IMR-90 (cell line): Measurements from ENCODE around the gene NTM.

ENCODE experiments used
- BHLHE40 ChIP-seq: fragments of 150-350 bp; IDR thresholded peaks from 2 replicates; pipeline ENCODE4 v1.6.1; 2016; ENCODE audit warnings: mild to moderate bottlenecking, low read depth, low read length
- CEBPB ChIP-seq: IDR thresholded peaks from 2 replicates; pipeline ENCODE4 v1.6.1; 2012; ENCODE audit warnings: low read depth, low read length, improper control_type of control experiment
- FOS ChIP-seq: fragments of 150-350 bp; IDR thresholded peaks from 2 replicates; pipeline ENCODE4 v1.6.1; 2016; ENCODE audit warnings: low read depth, low read length
- MAFK ChIP-seq: IDR thresholded peaks from 2 replicates; pipeline ENCODE4 v1.6.1; 2012; ENCODE audit warnings: low read depth, low read length, improper control_type of control experiment
- MXI1 ChIP-seq: IDR thresholded peaks from 2 replicates; pipeline ENCODE4 v1.6.1; 2012; ENCODE audit warnings: low read depth, mild to moderate bottlenecking, low read length, moderate library complexity, borderline replicate concordance
- NFE2L2 ChIP-seq: fragments of 150-350 bp; IDR thresholded peaks from 2 replicates; pipeline ENCODE4 v1.6.1; 2016; ENCODE audit warnings: low read depth, mild to moderate bottlenecking, low read length
- POLR2A ChIP-seq: IDR thresholded peaks from 2 replicates; pipeline ENCODE4 v1.6.1; 2012; ENCODE audit warnings: mild to moderate bottlenecking, low read depth, low read length
- RAD21 ChIP-seq: IDR thresholded peaks from 2 replicates; pipeline ENCODE4 v1.6.1; 2012; ENCODE audit warnings: low read length, improper control_type of control experiment
- RCOR1 ChIP-seq: IDR thresholded peaks from 2 replicates; pipeline ENCODE4 v1.6.1; 2012; ENCODE audit warnings: mild to moderate bottlenecking, low read length, improper control_type of control experiment; ENCODE audit not compliant: insufficient replicate concordance
- RFX5 ChIP-seq: IDR thresholded peaks from 2 replicates; pipeline ENCODE4 v1.8.0; 2012; ENCODE audit warnings: low read depth, mild to moderate bottlenecking, low read length, moderate library complexity
- SMC3 ChIP-seq: fragments of 150-350 bp; IDR thresholded peaks from 2 replicates; pipeline ENCODE4 v1.6.1; 2016; ENCODE audit warnings: low read depth, mild to moderate bottlenecking, antibody characterized with exemption, low read length, moderate library complexity
- USF2 ChIP-seq: fragments of 150-350 bp; IDR thresholded peaks from 2 replicates; pipeline ENCODE4 v1.6.1; 2017; ENCODE audit warnings: mild to moderate bottlenecking, antibody characterized with exemption, low read length, low read depth
- TF ChIP-seq, protein P1 (sequence below): conservative IDR thresholded peaks from 2 replicates; pipeline ENCODE4 v1.5.1; 2012; ENCODE audit warnings: mild to moderate bottlenecking, low read depth, low read length, improper control_type of control experiment
- TF ChIP-seq, protein P2 (sequence below): fragments of 150-350 bp; IDR thresholded peaks from 2 replicates; pipeline ENCODE4 v1.6.1; 2016; ENCODE audit warnings: low read depth, mild to moderate bottlenecking, low read length, moderate library complexity, borderline replicate concordance

DNA sequence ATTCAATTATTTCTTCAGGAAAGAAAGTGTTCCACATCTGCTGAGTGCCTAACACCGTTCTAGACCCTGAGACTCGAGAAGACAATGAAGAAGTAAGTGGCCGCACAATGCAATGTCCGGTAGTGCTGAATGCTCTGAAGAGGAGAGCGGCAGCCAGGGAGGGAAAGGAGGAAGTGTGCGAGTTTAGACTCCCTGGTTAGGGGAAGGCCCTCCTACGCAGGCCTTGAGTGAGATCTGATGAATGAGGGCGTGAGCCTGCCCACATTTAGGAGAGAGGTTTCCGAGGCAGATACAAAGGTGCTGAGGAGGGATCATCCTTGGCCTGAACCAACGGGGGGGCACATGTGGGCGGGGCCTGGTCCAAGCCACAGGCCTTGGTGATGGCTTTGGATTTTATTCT lies 558.6 kb downstream of the NTM start:
- no peak for TF ChIP-seq USF2
- TF ChIP-seq, protein P1, sequence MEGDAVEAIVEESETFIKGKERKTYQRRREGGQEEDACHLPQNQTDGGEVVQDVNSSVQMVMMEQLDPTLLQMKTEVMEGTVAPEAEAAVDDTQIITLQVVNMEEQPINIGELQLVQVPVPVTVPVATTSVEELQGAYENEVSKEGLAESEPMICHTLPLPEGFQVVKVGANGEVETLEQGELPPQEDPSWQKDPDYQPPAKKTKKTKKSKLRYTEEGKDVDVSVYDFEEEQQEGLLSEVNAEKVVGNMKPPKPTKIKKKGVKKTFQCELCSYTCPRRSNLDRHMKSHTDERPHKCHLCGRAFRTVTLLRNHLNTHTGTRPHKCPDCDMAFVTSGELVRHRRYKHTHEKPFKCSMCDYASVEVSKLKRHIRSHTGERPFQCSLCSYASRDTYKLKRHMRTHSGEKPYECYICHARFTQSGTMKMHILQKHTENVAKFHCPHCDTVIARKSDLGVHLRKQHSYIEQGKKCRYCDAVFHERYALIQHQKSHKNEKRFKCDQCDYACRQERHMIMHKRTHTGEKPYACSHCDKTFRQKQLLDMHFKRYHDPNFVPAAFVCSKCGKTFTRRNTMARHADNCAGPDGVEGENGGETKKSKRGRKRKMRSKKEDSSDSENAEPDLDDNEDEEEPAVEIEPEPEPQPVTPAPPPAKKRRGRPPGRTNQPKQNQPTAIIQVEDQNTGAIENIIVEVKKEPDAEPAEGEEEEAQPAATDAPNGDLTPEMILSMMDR: no peak
- no peak for TF ChIP-seq POLR2A
- TF ChIP-seq RAD21: no peak
- no peak for TF ChIP-seq MAFK
- no peak for TF ChIP-seq RFX5
- no peak for TF ChIP-seq BHLHE40
- no peak for TF ChIP-seq FOS
- no peak for TF ChIP-seq SMC3
- TF ChIP-seq MXI1: no peak
- TF ChIP-seq, protein P2, sequence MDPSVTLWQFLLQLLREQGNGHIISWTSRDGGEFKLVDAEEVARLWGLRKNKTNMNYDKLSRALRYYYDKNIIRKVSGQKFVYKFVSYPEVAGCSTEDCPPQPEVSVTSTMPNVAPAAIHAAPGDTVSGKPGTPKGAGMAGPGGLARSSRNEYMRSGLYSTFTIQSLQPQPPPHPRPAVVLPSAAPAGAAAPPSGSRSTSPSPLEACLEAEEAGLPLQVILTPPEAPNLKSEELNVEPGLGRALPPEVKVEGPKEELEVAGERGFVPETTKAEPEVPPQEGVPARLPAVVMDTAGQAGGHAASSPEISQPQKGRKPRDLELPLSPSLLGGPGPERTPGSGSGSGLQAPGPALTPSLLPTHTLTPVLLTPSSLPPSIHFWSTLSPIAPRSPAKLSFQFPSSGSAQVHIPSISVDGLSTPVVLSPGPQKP: no peak
- no peak for TF ChIP-seq NFE2L2
- TF ChIP-seq CEBPB: no peak
- TF ChIP-seq RCOR1: no peak
